GOT3 (cell line): Measurements from ENCODE around the gene CR1L.
A peak's percentile ranks its signal among the peaks of the same experiment; 100 is the strongest.
"Not testable (repeated sequence)": the region's sequence is repeated elsewhere in the genome, so short reads cannot be mapped to it uniquely, and the experiment has no call there.

ENCODE experiments used
- DNase-seq: peaks from one replicate; lab custom pipeline; 2025; ENCODE audit warnings: mixed read lengths; lab: John Stamatoyannopoulos, UW

CR1L gene

GRCh38 chr1:207644852-207645634, at the start of gene CR1L:
Gene CR1L, plus strand, starts transcription at chr1:207645133. Its CDS starts 101 bp downstream, at chr1:207645234.
- DNase-seq, result peak; percentile 57

- DNase-seq, result no peak
Measured at GRCh38 chr1:207603777-207604176, 41.2 kb upstream of the CR1L start.

- no peak for DNase-seq
Measured at GRCh38 chr1:207605444-207606361, 39.2 kb upstream of the CR1L start.

GRCh38 chr1:207606362-207606755, 38.6 kb upstream of the CR1L start:
- DNase-seq, result no peak

GRCh38 chr1:207612762-207613161, 32.2 kb upstream of the CR1L start:
- DNase-seq, result no peak

GRCh38 chr1:207619871-207620542, 24.9 kb upstream of the CR1L start:
- no peak for DNase-seq

- no peak for DNase-seq
Measured at GRCh38 chr1:207620543-207620893, 24.4 kb upstream of the CR1L start.

GRCh38 chr1:207625504-207626071, 19.3 kb upstream of the CR1L start:
- DNase-seq, result not testable (repeated sequence)

GRCh38 chr1:207626972-207627337, 18.0 kb upstream of the CR1L start:
- no peak for DNase-seq

GRCh38 chr1:207627496-207627895, 17.4 kb upstream of the CR1L start:
- DNase-seq, result no peak

- no peak for DNase-seq
Measured at GRCh38 chr1:207628776-207629175, 16.2 kb upstream of the CR1L start.

- no peak for DNase-seq
Measured at GRCh38 chr1:207631137-207631536, 13.8 kb upstream of the CR1L start.

GRCh38 chr1:207633226-207633625, 11.7 kb upstream of the CR1L start:
- DNase-seq, result no peak

GRCh38 chr1:207633699-207634289, 11.1 kb upstream of the CR1L start:
- DNase-seq, result not testable (repeated sequence)

- DNase-seq, result not testable (repeated sequence)
Measured at GRCh38 chr1:207634293-207634692, 10.6 kb upstream of the CR1L start.

- not testable (repeated sequence) for DNase-seq
Measured at GRCh38 chr1:207635569-207636186, 9.3 kb upstream of the CR1L start.

GRCh38 chr1:207638487-207639145, 6.3 kb upstream of the CR1L start:
- not testable (repeated sequence) for DNase-seq

- DNase-seq, result not testable (repeated sequence)
Measured at GRCh38 chr1:207639362-207639761, 5.6 kb upstream of the CR1L start.

- no peak for DNase-seq
Measured at GRCh38 chr1:207644166-207644851, 624 bp upstream of the CR1L start.

GRCh38 chr1:207645635-207646081, 725 bp downstream of the CR1L start:
- no peak for DNase-seq
